Epithelial cell of proximal tubule (primary cell): Measurements from ENCODE around the gene TNFSF13. TPM values are rescaled to one million over a fixed set of nuclear protein-coding genes. Genes with fewer than 3 reads are reported as not detected.
A peak's percentile ranks its signal among the peaks of the same experiment; 100 is the strongest.

Source experiments
- DNase-seq: peaks from one replicate; pipeline ENCODE4 v3.0.0-alpha.2; 2011; ENCODE audit warnings: low read depth
- H3K4me3 ChIP-seq: 2 replicates; pipeline ENCODE4 v1.5.1; 2011; ENCODE audit warnings: low read depth, mild to moderate bottlenecking, low read length
- total RNA-seq: library from RNA; depleted of rRNA; stranded (reverse); fragments of >200 nt; gene quantifications from 2 replicates; pipeline ENCODE4 v1.2.3, GENCODE V29; 2015
- TF ChIP-seq, protein P1 (sequence below): conservative IDR thresholded peaks from 2 replicates; pipeline ENCODE4 v1.5.1; 2012; ENCODE audit warnings: low read depth, mild to moderate bottlenecking, low read length

Gene TNFSF13
- total RNA-seq, 1 donor from 2014 or later, result 5.2 TPM

DNA sequence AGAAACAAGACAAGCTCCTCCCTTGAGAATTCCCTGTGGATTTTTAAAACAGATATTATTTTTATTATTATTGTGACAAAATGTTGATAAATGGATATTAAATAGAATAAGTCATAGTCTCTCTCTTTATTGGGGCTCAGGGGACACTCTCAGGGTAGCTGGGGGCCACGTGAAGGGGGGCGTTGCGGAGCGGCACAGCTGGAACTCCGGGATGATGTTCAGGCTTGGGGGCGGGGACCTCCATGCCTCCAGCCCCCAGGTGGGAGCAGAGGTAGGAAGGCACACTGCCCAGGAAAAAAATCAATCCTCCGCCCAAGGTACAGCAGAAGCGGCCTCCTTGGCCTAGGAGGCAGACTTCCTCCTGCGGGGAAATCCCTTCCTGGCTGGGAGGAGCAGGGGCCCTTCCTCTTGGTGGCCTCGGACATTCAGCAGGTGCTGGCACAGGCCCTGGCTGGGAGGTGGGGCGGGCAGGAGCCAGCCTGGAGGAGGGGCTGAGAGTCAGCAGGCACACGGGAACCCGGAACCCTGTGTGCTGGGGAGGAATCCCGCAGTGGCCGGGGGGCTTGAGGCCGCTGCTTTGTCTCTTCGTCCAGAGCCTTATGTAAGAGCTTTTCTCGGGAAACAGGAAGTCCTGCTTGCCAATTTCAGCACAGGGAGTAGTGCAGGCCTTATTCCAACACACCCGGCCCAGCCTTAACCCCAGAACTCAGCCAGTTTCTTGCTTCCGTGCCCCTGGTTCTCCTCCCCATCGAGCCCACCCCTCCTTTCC lies 591 bp upstream of the TNFSF13 start:
- TF ChIP-seq, protein P1, sequence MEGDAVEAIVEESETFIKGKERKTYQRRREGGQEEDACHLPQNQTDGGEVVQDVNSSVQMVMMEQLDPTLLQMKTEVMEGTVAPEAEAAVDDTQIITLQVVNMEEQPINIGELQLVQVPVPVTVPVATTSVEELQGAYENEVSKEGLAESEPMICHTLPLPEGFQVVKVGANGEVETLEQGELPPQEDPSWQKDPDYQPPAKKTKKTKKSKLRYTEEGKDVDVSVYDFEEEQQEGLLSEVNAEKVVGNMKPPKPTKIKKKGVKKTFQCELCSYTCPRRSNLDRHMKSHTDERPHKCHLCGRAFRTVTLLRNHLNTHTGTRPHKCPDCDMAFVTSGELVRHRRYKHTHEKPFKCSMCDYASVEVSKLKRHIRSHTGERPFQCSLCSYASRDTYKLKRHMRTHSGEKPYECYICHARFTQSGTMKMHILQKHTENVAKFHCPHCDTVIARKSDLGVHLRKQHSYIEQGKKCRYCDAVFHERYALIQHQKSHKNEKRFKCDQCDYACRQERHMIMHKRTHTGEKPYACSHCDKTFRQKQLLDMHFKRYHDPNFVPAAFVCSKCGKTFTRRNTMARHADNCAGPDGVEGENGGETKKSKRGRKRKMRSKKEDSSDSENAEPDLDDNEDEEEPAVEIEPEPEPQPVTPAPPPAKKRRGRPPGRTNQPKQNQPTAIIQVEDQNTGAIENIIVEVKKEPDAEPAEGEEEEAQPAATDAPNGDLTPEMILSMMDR, result no peak
- peak overlapping the region; percentile 89 for H3K4me3 ChIP-seq
- DNase-seq, result no peak

DNA sequence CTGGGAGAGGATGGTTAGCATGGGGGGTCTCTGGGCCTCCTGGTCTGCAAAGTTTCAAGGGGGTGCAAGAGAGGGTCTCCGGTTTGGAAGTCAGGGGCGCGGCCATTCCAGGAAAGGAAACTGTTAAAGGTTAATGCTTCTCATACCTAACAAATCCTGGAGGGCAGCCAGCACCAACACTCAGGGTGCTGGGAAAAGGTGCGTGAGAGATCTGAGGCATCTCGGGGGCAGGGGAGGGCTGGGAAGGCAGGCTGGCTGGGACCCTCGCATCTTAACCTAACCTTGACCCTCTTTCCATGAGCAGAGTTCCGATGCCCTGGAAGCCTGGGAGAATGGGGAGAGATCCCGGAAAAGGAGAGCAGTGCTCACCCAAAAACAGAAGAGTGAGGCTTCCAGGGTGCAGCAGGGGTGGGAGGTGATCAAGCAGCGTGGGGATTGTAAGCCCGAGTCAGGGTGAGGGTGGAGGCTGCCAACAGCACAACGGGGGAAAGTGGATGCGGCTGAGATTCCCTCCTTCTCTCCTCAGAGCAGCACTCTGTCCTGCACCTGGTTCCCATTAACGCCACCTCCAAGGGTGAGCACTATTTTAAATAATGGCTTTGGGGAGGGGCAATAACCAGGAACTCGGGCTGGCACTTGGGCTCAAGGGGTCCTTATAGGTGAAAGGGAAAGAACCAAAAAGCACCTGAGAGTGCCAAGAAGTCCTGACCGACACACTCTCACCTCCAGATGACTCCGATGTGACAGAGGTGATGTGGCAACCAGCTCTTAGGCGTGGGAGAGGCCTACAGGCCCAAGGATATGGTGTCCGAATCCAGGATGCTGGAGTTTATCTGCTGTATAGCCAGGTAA lies 996 bp downstream of the TNFSF13 start:
- TF ChIP-seq, protein P1, result no peak
- no peak for DNase-seq
- peak overlapping the region; percentile 89 for H3K4me3 ChIP-seq

DNA sequence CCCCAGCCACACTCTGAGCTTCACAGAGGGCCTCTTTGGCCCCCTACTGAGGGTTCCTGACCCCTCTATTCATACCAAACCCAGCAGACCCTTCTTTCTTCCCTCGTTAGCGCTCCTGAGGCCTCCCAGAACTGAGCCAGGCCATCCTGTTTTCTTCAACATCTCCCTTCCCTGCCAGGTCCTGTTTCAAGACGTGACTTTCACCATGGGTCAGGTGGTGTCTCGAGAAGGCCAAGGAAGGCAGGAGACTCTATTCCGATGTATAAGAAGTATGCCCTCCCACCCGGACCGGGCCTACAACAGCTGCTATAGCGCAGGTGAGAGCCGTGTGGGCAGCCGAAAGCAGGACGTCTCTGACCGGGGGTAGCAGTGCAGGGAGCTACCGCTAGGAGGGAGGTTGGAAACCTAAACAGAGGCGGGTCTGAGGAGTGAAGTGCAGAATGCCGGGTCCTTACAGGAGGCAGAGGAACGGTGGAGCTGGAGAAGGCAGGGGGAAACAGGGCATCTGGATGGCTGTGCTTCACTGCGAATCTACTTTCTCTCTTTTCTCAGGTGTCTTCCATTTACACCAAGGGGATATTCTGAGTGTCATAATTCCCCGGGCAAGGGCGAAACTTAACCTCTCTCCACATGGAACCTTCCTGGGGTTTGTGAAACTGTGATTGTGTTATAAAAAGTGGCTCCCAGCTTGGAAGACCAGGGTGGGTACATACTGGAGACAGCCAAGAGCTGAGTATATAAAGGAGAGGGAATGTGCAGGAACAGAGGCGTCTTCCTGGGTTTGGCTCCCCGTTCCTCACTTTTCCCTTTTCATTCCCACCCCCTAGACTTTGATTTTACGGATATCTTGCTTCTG lies 1.9 kb downstream of the TNFSF13 start:
- TF ChIP-seq, protein P1, result peak; percentile 74
- peak overlapping the region; percentile 89 for H3K4me3 ChIP-seq
- no peak for DNase-seq

DNA sequence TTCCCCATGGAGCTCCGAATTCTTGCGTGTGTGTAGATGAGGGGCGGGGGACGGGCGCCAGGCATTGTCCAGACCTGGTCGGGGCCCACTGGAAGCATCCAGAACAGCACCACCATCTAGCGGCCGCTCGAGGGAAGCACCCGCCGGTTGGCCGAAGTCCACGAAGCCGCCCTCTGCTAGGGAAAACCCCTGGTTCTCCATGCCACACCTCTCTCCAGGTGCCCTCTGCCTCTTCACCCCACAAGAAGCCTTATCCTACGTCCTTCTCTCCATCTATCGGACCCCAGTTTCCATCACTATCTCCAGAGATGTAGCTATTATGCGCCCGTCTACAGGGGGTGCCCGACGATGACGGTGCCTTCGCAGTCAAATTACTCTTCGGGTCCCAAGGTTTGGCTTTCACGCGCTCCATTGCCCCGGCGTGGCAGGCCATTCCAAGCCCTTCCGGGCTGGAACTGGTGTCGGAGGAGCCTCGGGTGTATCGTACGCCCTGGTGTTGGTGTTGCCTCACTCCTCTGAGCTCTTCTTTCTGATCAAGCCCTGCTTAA lies 2.6 kb downstream of the TNFSF13 start:
- TF ChIP-seq, protein P1, result peak; percentile 65
- DNase-seq, result no peak
- H3K4me3 ChIP-seq, result peak overlapping the region; percentile 89

DNA sequence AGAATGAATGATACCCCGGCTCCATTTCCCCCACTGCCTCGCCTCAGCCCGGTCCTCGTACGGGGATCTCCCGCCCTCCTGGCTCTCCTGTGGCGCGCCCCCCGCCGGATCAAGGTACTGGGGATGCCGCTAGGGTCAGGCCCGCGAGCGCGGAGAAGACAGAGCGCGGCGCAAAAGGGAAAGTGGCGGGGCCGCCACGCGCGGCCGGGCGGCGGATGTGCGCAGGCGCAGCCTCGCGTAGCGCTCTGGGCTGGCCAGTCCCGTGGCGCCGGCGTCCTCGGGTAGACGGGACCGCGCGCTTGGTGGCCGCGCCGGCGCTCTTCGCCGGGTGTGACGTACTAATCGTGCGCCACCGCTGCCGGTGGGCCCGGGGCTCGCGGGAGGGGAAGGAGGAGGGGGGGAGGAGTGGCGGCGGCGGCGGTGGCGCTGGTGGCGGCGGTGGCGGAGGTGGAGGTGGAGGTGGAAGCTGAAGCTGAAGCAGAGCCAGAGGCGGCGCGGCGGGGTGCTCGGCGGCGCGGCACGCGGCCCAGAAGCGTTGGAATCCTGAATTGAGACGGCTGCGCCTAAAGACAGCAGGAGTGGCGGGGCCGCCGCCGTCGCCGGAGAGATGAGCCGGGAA lies 3.1 kb downstream of the TNFSF13 start, which contains the start of gene SENP3:
SENP3 (plus strand) TSS at position 331 of the 619 bp plus-strand sequence. CDS start 1,158 bp downstream, outside the sequence.
- peak within 1 kb of the TSS; percentile 89 for H3K4me3 ChIP-seq
- no peak for DNase-seq
- TF ChIP-seq, protein P1, result no peak

DNA sequence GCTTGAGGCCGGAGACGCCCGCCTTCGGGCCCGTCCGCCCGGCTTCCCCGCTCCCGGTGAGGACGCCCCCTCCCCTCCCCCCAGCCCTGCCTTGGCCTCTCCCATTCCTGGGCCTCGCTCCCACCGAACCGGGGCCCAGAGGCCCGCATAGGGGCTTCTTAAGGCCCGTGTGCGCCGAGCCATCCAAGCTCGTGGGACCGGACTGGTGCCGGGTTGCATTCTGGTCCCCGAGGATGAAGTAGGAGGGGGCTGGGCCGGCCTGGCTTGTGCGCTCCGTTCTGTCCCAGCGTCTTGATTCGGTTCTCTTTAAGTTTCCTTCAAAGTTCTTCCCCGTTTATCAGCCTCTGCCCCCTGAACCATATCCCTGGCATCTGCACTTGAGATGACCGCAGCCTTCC lies 3.7 kb downstream of the TNFSF13 start:
- TF ChIP-seq, protein P1, result no peak
- no peak for DNase-seq
- peak overlapping the region; percentile 89 for H3K4me3 ChIP-seq
